Endothelial cell (in vitro differentiated cells): ENCODE data around the gene SIGLEC14. TPM values are rescaled to one million over a fixed set of nuclear protein-coding genes. Genes with fewer than 3 reads are reported as not detected.

Source experiments
- DNase-seq: peaks from one replicate; pipeline ENCODE4 v3.0.0; 2021; ENCODE audit warnings: low spot score
- H3K27ac Mint-ChIP-seq: one replicate; pipeline ENCODE4 v1.8.0; 2021; ENCODE audit warnings: mixed read lengths, inconsistent platforms; ENCODE audit not compliant: unreplicated experiment
- H3K27me3 Mint-ChIP-seq: one replicate; pipeline ENCODE4 v1.8.0; 2021; ENCODE audit warnings: mild to moderate bottlenecking, moderate library complexity, mixed read lengths, inconsistent platforms; ENCODE audit not compliant: unreplicated experiment
- H3K36me3 Mint-ChIP-seq: one replicate; pipeline ENCODE4 v1.8.0; 2021; ENCODE audit warnings: mild to moderate bottlenecking, low read depth, mixed read lengths, inconsistent platforms; ENCODE audit not compliant: unreplicated experiment
- H3K4me1 Mint-ChIP-seq: one replicate; pipeline ENCODE4 v1.8.0; 2021; ENCODE audit warnings: mild to moderate bottlenecking, mixed read lengths, inconsistent platforms; ENCODE audit not compliant: unreplicated experiment
- H3K4me3 Mint-ChIP-seq: one replicate; pipeline ENCODE4 v1.8.0; 2021; ENCODE audit warnings: mild to moderate bottlenecking, mixed read lengths, inconsistent platforms; ENCODE audit not compliant: unreplicated experiment
- H3K9me3 Mint-ChIP-seq: one replicate; pipeline ENCODE4 v1.8.0; 2021; ENCODE audit warnings: mixed read lengths, inconsistent platforms; ENCODE audit not compliant: unreplicated experiment
- CTCF ChIP-seq: fragments of 200-600 bp; sonication (generic); IDR thresholded peaks from one replicate; pipeline ENCODE4 v1.5.0; 2021; ENCODE audit warnings: antibody characterized with exemption; ENCODE audit not compliant: unreplicated experiment
- total RNA-seq: library from RNA; stranded (reverse); fragmentation: NEBNext Ultra II Directional; extraction: Animal tissue kit (Norgen Biotek cat#: 25700); gene quantifications from one replicate; pipeline ENCODE4 v1.2.1, GENCODE V29; 2021; ENCODE audit not compliant: unreplicated experiment

The SIGLEC14 gene
- total RNA-seq, 1 donor from 2014 or later = 0.21 TPM

DNA sequence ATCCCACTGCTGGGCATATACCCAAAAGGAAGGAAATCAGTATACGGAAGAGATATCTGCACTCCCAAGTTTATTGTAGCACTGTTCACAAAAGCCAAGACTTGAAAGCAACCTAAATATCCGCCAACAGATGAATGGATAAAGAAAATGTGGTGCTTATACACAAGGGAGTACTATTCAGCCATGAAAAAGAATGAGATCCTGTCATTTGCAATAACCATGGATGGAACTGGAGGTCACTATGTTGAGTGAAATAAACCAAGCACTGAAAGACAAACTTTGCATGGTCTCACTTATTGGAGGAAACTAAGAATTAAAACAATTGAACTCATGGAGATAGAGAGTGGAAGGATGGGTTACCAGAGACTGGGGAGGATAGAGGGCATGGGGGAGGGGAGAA, 6.5 kb upstream of the SIGLEC14 start:
- DNase-seq = no peak
- H3K36me3 Mint-ChIP-seq = no peaks in the 10 kb centered on the region
- no peak for TF ChIP-seq CTCF
- H3K9me3 Mint-ChIP-seq = peaks cover 7% of the 10 kb centered on the region
- no peak overlapping the region for H3K4me3 Mint-ChIP-seq
- no peak overlapping the region for H3K27ac Mint-ChIP-seq
- no peaks in the 10 kb centered on the region for H3K27me3 Mint-ChIP-seq
- peaks cover 2% of the 10 kb centered on the region for H3K4me1 Mint-ChIP-seq

- no peak overlapping the region for H3K27ac Mint-ChIP-seq
- no peak for TF ChIP-seq CTCF
- peaks cover 2% of the 10 kb centered on the region for H3K4me1 Mint-ChIP-seq
- H3K27me3 Mint-ChIP-seq = no peaks in the 10 kb centered on the region
- H3K36me3 Mint-ChIP-seq = no peaks in the 10 kb centered on the region
- H3K4me3 Mint-ChIP-seq = no peak overlapping the region
- no peak for DNase-seq
- H3K9me3 Mint-ChIP-seq = peaks cover 7% of the 10 kb centered on the region
These were observed 5.6 kb upstream of the SIGLEC14 start for GRCh38 chr19:51652266-51652665.

- Mint-ChIP-seq H3K36me3 (no peaks in the 10 kb centered on the region), H3K27ac (no peak overlapping the region), H3K4me1 (no peaks in the 10 kb centered on the region), H3K4me3 (no peak overlapping the region), H3K9me3 (peaks cover 7% of the 10 kb centered on the region), H3K27me3 (no peaks in the 10 kb centered on the region)
- TF ChIP-seq CTCF = no peak
- no peak for DNase-seq
These were observed 4.7 kb upstream of the SIGLEC14 start for GRCh38 chr19:51651216-51651846.

GRCh38 chr19:51647318-51647717, 693 bp upstream of the SIGLEC14 start:
- Mint-ChIP-seq H3K9me3 (peaks cover 7% of the 10 kb centered on the region), H3K27ac (no peak overlapping the region), H3K4me3 (no peak overlapping the region), H3K27me3 (peaks cover 2% of the 10 kb centered on the region), H3K36me3 (peaks cover 6% of the 10 kb centered on the region), H3K4me1 (no peaks in the 10 kb centered on the region)
- TF ChIP-seq CTCF = no peak
- DNase-seq = no peak

DNA sequence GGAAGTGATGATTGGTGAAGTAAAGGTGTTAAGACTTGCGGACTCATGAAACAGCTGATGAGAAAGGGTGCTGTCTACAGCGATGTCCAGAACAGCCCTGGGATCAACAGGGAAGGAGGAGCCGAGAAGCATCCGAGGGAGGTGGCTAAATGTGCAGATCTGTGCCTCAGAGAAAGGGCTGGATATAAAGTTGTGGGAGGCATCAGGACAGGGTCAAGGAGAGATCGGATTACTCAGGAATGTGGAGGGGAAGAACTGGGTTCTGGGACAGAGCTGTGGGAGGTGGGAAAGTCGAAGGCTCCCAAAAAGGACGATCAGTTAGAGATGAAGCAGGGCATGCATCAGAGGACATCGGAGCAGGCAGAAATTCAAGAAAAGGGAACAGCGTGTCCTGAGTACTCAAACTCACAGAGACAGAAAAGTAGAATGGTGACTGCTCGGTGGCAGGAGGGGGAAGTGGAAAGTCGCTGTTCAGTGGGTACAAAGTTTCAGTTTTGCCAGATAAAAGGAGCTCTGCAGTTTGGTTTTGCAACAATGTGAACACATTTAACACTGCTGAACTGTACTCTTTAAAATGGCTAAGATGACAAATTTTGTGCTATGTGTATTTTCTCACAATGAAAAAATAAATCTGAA, 1.9 kb downstream of the SIGLEC14 start:
- Mint-ChIP-seq H3K27me3 (peaks cover 2% of the 10 kb centered on the region), H3K9me3 (peaks cover 12% of the 10 kb centered on the region)
- no peak for DNase-seq

More for the DNA sequence above, 1.9 kb downstream of the SIGLEC14 start:
- TF ChIP-seq CTCF = no peak
- Mint-ChIP-seq H3K4me1 (no peaks in the 10 kb centered on the region), H3K4me3 (no peak overlapping the region), H3K27ac (peak overlapping the region; percentile 28), H3K36me3 (peaks cover 6% of the 10 kb centered on the region)
